RWPE1 (cell line): Measurements from ENCODE around the gene TMOD4.
"Not testable (repeated sequence)": the region's sequence is repeated elsewhere in the genome, so short reads cannot be mapped to it uniquely, and the experiment has no call there.

Experiments used
- CTCF ChIA-PET: fragments of 350-600 bp; sonication (Branson Sonifier 250); formaldehyde crosslinking; extraction: SDS; loops from one replicate; lab custom pipeline; 2021; lab: Yijun Ruan, JAX
- POLR2A ChIA-PET: fragments of 400-600 bp; formaldehyde crosslinking; extraction: SDS; loops from one replicate; lab custom pipeline; 2020; ENCODE audit warnings: antibody characterized with exemption; ENCODE audit not compliant: low non-redundant PET; lab: Yijun Ruan, JAX
- DNase-seq: peaks from one replicate; pipeline ENCODE4 v3.0.0; 2012; ENCODE audit warnings: low spot score
- H3K27ac ChIP-seq: fragments of 450-650 bp; 2 replicates; pipeline ENCODE4 v1.5.1; 2017
- CTCF ChIP-seq: fragments of 450-650 bp; conservative IDR thresholded peaks from 2 replicates; pipeline ENCODE4 v1.5.1; 2017; ENCODE audit warnings: low read depth, mild to moderate bottlenecking

The TMOD4 gene

GRCh38 chr1:151175863-151176262 lies at the start of gene TMOD4:
Gene TMOD4 (minus strand): TSS chr1:151175981. CDS start chr1:151174875, 1,106 bp downstream.
- DNase-seq: no peak
- ChIA-PET POLR2A (no interaction called here), CTCF (interaction anchor here (0.5 to 0.7 kb wide), 2 partner anchors 104 to 614 kb away, joined by 3 to 4 read pairs; no protein-coding TSS in a partner anchor)
- H3K27ac ChIP-seq: peak within 1 kb of the TSS; percentile 71
- peak; percentile 57 for TF ChIP-seq CTCF

- ChIA-PET CTCF (no interaction called here), POLR2A (no interaction called here)
- no peak for TF ChIP-seq CTCF
- DNase-seq: no peak
- H3K27ac ChIP-seq: no peak overlapping the region
Measured at GRCh38 chr1:151222130-151222529, 46.3 kb upstream of the TMOD4 start.

GRCh38 chr1:151221616-151222015 lies 45.8 kb upstream of the TMOD4 start:
- ChIA-PET CTCF (no interaction called here), POLR2A (no interaction called here)
- no peak for TF ChIP-seq CTCF
- no peak for DNase-seq
- H3K27ac ChIP-seq: no peak overlapping the region

- ChIA-PET POLR2A (no interaction called here), CTCF (interaction anchor here (1.0 kb wide), 1 partner anchor 14 kb away, joined by 3 read pairs; no protein-coding TSS in a partner anchor)
- no peak overlapping the region for H3K27ac ChIP-seq
- DNase-seq: no peak
- no peak for TF ChIP-seq CTCF
Measured at GRCh38 chr1:151213560-151213959, 37.8 kb upstream of the TMOD4 start.

- ChIA-PET POLR2A (no interaction called here), CTCF (interaction anchor here (0.7 kb wide), 2 partner anchors 101 to 136 kb away, joined by 3 to 4 read pairs; no protein-coding TSS in a partner anchor)
- no peak for DNase-seq
- H3K27ac ChIP-seq: peak overlapping the region; percentile 55
- no peak for TF ChIP-seq CTCF
Measured at GRCh38 chr1:151211972-151212705, 36.4 kb upstream of the TMOD4 start.

- ChIA-PET CTCF (no interaction called here), POLR2A (no interaction called here)
- TF ChIP-seq CTCF: no peak
- DNase-seq: no peak
- peak overlapping the region; percentile 55 for H3K27ac ChIP-seq
Measured at GRCh38 chr1:151210830-151211229, 35.0 kb upstream of the TMOD4 start.

GRCh38 chr1:151205381-151205965 lies 29.7 kb upstream of the TMOD4 start:
- POLR2A ChIA-PET, CTCF ChIA-PET, DNase-seq: not testable (repeated sequence)
- H3K27ac ChIP-seq: peak overlapping the region; percentile 45
